ENCODE data around the gene OR52N4. TPM values are rescaled to one million over a fixed set of nuclear protein-coding genes. Genes with fewer than 3 reads are reported as not detected.

Gene OR52N4
- total and polyA plus RNA-seq, 2 of the 8 experiments (the other 6 are each of a cell fraction or from before 2014, with no cell fraction given), result 3.7 TPM; not detected in 1

GRCh38 chr11:5749836-5750235 lies 4.2 kb upstream of the OR52N4 start (continued):
- TF ChIP-seq CTCF (IDR thresholded peaks at IDR 0.05; ENCODE audit: control extremely low read depth in 1 of 3, insufficient read depth in 1 of 3, low read depth in 1 of 3, low read length in 3 of 3), result no peak

Data from H1 (cell line).